Suppressor macrophage treated with lipopolysaccharide for 1 hour (primary cell): Measurements from ENCODE around the gene PRPSAP1.
"Not testable (repeated sequence)": the region's sequence is repeated elsewhere in the genome, so short reads cannot be mapped to it uniquely, and the experiment has no call there.

Source experiments
- DNase-seq, 3 donors: peaks; one replicate each; pipeline ENCODE4 v3.0.0-alpha.2; 2020 to 2022

PRPSAP1 gene

DNA sequence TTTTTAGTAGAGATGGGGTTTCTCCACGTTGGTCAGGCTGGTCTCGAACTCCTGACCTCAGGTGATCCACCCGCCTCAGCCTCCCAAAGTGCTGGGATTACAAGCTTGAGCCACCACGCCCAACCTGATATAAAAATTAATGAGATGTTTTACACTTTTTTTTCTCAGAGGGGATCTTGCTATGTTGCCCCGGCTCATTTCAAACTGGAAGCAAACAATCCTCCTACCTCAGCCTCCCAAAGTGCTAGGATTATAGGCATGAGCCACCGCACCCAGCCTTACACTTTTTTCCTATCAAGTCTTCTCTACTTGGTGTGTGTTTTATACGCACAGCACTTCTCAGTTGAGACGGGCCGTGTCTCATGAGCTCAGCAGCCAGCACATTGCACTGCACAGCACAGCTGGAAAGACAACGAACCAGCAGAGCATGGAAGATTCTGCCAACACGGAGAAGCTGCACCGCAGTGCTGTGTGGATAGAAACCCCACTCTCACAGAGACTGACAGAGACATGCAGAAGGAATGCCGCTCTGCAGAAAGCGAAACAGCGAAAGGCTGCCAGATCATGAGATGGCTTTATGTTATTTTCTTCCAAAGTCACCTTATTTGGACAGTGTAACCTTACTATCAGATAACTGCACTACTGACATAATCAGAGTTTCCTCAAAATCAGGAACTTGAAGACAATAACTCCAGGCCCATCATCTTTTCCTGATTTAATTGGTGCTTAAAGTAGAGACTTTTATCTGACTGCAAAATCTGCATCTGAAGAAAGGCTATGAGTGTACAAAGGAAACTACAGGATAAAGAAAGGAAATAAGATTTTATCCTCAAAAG is 39.1 kb downstream of the PRPSAP1 start:
- DNase-seq, result no peak

DNA sequence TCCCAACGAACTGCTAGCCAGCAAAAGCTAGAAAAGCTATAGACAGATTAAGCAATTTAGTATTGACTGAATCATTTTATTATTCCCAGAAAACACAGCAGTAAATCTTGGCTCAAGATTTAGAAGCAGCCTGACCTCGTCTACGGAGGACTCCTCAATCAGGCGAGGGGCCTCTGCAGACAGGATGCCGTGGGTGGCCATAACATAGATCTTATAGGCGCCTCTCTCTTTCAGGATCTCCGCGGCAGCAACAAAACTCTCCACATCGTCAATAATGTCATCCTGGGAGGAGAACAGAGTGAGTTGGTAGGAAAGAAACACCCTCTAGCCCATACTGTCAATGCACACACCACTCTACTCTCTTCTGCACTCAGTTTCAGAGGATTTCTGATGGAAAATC is 41.0 kb downstream of the PRPSAP1 start:
- no peak for DNase-seq

DNA sequence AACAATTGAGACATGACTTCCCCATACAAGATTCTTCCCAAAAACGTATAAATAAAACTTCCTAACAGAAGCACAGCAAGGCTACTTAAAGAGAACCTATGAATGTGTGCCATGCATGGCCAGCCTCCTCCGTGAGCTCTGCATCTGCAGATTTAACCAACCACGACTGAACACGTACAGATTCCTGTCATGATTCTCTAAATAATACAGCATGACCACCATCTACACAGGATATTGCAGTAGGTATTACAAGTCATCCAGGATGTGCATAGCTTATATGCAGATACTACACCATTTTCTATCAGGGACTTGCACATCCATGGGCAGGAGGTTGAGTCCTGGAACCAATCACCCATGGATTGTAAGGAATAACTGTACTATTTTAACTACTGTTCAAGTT is 44.3 kb downstream of the PRPSAP1 start:
- DNase-seq, result no peak

- no peak for DNase-seq
Observed at GRCh38 chr17:76307966-76308338, 45.8 kb downstream of the PRPSAP1 start, which contains the start of gene QRICH2. Gene QRICH2, minus strand, starts transcription at chr17:76308276. Its CDS starts 278 bp downstream, at chr17:76307998.

DNA sequence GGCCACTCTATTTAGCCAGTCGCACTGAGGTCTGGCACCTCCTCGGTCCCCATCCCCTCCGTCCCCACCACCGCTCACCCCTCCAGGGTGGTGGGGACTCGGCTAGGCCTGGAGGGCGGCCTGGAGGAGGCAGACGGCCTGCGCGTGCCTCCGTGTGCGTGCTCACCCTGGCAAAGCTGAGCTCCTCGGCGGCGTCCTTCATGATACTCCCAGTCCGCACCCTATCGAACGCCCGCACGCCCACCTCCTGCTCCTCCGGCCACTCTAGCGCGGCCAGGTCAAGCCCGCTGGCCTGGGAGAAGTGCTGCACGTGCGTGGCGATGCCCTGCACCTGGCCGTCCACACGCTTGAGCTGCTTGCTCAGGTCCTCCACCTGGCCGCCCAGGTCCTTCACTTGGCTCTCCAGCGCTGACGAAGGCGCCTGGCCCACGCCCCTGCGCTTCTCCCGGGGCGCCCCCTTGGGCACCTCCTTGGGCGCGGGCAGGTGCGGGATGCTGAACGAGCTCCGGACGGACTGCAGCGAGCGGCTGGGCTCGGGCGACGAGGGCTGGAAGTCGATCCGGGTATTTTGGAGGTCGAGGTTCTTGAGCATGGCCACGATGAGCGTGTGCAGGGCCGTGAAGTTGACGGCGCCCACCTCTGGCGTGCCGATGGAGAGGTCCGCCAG is 46.3 kb downstream of the PRPSAP1 start:
- no peak for DNase-seq

DNA sequence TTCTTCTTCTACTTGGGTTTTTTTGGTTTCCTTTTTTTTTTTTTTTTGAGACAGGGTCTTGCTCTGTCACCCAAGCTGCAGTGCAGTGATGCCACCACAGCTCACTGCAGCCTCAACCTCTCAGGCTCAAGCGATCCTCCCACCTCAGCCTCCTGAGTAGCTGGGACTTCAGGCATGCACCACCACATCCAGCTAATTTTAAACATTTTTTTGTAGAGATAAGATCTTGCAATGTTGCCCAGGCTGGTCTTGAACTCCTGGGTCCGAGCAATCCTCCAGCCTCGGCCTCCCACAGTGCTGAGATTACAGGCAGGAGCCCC is 48.6 kb downstream of the PRPSAP1 start:
- not testable (repeated sequence) for DNase-seq

- no peak for DNase-seq
Observed at GRCh38 chr17:76304226-76305134, 49.2 kb downstream of the PRPSAP1 start.

- no peak for DNase-seq
Observed at GRCh38 chr17:76297436-76297835, 56.3 kb downstream of the PRPSAP1 start.

DNA sequence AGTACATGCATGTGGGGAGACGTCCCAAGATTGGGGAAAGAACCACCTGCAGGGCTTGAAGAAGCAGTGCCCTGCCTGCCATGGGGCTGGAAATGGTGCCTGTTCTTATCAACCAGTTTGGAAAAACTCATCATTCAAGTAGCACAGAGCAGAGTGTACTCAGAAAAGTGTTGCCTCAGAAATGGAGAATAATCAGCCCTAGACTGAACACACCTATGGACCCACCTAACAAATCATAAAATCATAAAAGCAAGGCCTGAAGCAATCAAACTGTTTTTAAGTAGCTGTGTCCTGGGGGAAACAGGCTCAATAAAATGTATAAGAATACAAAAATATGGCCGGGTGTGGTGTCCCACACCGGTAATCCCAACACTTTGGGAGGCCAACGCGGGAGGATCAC is 56.8 kb downstream of the PRPSAP1 start:
- no peak for DNase-seq

GRCh38 chr17:76296186-76296585 is 57.5 kb downstream of the PRPSAP1 start:
- no peak for DNase-seq

- no peak for DNase-seq
Observed at GRCh38 chr17:76293106-76293505, 60.6 kb downstream of the PRPSAP1 start.

DNA sequence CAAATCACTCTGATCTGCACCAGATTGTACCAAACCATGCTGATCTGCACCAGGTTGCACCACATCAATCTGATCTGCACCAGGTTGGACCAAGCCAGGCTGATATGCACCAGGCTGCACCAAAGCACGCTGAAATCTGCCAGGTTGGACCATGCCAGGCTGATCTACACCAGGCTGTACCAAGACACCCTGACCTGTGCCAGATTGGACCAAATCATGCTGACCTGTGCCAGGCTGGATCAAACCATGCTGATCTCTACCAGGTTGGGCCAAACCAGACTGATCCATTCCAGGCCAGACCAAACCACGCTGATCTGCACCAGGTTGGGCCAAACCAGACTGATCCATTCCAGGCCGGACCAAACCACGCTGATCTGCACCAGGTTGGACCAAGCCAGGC is 61.1 kb downstream of the PRPSAP1 start:
- no peak for DNase-seq

GRCh38 chr17:76281573-76282371 is 71.9 kb downstream of the PRPSAP1 start:
- no peak for DNase-seq

DNA sequence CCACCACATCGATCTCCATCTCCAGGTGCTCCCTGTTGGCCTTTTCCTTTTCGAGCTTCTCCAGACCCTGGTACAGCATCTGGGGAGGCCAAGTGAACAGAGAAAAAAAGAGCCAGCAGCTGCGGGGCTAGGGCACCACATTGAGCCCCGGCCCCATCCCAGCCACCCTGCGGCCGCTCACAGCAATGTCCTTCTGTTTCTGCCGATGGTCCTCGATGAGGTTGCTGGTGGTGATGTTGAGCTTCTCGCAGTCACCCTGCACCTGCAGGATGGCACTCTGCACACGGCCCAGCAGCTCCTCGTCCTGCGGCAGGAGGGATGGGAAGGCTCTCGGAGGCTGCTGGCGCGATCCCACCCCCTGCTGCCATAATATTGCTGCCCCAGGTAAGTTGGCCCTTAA is 73.1 kb downstream of the PRPSAP1 start:
- DNase-seq, result no peak

- DNase-seq, result no peak
Observed at GRCh38 chr17:76279742-76280287, 73.9 kb downstream of the PRPSAP1 start.

DNA sequence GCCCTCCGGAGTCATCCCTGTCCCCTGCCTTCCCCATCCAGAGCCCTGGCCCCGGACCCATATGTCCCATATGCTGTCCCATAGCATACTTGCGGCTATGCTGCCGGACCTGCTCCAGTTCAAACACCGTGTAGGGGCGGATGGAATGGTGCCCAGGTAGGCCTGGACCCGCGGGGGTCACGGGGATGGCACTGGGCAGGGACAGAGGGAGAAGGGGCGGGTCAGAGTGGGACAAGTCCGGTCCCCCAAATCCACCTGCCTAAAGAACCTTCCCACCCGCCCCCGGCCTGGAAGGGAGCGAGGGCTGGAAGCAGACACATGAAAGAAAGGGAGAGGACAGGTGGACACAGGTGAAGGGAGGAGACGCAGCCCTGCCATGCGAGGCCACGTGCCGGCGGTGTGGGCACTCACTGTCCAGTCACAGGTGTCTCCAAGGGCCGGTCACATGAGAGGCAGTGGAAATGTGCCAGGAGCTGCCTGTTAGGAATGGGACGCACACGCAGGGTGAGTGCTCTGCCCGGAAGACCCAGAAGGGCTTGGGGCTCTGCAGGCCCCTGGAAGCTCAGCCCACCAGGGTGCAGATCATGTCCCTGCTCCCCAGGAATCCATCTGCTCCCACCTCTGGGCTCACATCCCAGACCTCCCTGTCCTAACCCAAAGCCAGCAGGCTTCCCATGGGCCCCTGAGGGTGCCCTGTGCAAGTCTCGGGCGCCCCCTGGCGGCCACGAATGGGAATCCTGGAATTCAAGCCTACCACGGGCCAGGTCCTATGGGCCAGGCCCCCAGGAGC is 74.6 kb downstream of the PRPSAP1 start:
- DNase-seq, result peak; percentile 85 to 94 (median 92)

DNA sequence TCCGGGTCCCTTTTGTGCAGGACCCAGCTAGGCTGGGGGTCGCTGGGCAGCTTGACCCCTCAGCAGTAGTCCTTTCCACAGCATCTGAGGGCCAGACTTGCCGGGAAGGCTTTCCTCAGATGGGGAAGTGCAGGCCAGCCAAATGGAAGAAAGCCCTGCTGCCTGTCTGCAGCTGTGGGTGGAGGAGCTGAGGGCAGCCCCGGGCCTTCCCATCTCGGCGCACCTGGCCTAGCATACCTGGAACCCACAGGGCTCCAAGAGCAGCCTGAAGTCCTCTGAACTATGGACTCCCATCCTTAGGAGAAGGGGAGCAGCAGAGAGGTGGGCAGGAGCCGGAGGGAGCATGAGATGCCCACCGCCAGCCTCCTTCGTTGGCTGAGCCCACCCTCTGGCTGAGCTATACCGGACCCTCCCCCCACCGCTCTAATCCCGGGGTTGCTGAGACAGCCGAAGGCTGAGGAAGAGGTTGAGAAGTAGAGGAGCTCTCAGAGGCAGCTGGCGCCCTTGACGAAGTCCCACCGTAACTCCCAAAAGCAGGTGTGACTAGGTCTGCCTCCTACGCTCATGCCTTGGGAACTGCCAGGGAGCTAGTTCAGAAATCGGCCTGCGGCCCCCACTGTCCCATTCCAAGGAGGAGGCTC is 75.3 kb downstream of the PRPSAP1 start:
- no peak for DNase-seq

- no peak for DNase-seq
Observed at GRCh38 chr17:76277300-76278267, 76.1 kb downstream of the PRPSAP1 start.

DNA sequence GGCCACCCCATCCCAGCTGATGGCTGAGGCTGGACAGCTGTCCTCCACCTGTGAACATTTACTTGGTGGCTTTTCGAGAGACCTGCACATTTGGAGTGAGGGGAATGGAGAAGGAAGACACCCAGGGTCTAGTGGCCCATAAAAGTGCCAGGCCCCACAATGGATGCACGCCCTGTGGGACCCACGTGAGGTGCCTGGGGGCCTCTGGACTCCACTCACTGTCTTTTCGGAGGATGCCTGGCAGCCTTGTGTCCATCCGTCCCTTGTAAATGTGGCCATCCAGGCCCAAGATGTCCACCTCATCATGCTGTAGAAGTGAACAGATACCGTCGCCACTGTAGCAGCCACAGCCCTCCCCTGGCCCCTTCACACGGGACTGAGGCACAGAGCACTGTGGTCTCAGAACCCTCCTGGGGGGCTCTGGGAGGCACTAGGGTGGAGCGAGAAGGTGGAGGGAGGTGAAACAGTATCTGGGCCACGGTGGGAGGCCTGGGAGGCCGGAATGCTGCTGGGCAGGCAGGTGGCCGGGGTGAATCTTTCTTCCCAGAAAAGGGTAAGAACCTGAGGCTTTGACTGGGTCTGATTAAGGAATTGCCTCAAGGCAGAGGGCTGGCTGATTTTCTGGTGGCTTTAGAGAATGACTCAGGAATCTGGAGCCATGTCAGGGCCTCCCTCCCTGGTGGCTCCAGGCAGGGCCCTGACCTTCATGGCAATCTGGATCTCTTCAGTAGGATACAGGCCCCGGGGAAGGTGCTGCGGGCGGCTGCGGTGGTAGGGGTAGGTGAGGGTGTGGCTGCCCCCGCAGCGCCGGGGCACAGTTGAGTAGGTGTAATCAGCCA is 77.0 kb downstream of the PRPSAP1 start:
- peak in 1 of 3 donors; percentile 14 for DNase-seq
